HCT116 (cell line): ENCODE results near the gene ADARB1. TPM values are rescaled to one million over a fixed set of nuclear protein-coding genes. Genes with fewer than 3 reads are reported as not detected.
"Not testable (repeated sequence)": the region's sequence is repeated elsewhere in the genome, so short reads cannot be mapped to it uniquely, and the experiment has no call there.

Experiments
- ATAC-seq: fragments of 200-7000 bp; cut with Tn5 transposase; 2 replicates; pipeline ENCODE4 v1.9.1; 2020; ENCODE audit warnings: mild to moderate bottlenecking, moderate library complexity
- BruUV-seq: library from RNA; stranded (reverse); fragments of 400-500 nt; replicated peaks from 2 replicates; lab custom pipeline; 2021; lab: Mats Ljungman, UMichigan
- CTCF ChIA-PET: fragments of 300-600 bp; sonication (Branson Sonifier 250); formaldehyde crosslinking; loops from one replicate; lab custom pipeline; 2021; ENCODE audit warnings: antibody characterized with exemption; lab: Charles Lee
- POLR2A ChIA-PET: fragments of 300-600, 350-600 bp; sonication (Branson Sonifier 250); formaldehyde crosslinking; loops from one replicate; lab custom pipeline; 2021; ENCODE audit warnings: antibody characterized with exemption; lab: Charles Lee
- RAD21 ChIA-PET, 2 experiments: fragments of 300-600 bp; sonication (Branson Sonifier 250); formaldehyde crosslinking; loops; one replicate each; lab custom pipeline; 2023; ENCODE audit warnings: low total read pairs in 2 of 2; ENCODE audit not compliant: uncharacterized antibody in 2 of 2, unreplicated experiment in 2 of 2, low non-redundant PET in 1 of 2; lab: Charles Lee
- DNase-seq: peaks from one replicate; pipeline ENCODE4 v3.0.0-alpha.2; 2010; ENCODE audit warnings: low read depth, low spot score
- H2AFZ ChIP-seq: fragments of 200-600 bp; shearing (Covaris generic), sonication (generic); 2 replicates; pipeline ENCODE4 v1.6.1; 2017; ENCODE audit warnings: low read depth, mixed run types, mixed read lengths, antibody characterized with exemption, low read length; ENCODE audit not compliant: poor library complexity, severe bottlenecking
- H3K27ac ChIP-seq: 2 replicates; pipeline ENCODE4 v1.5.1; 2012; ENCODE audit warnings: low read depth, low read length
- H3K27me3 ChIP-seq: fragments of 200-600 bp; sonication (generic); 2 replicates; pipeline ENCODE4 v1.6.1; 2016; ENCODE audit warnings: mixed run types, low read length, mixed read lengths; ENCODE audit not compliant: insufficient read depth
- H3K36me3 ChIP-seq, 2 experiments: fragments of 200-500 bp in 1 of 2; fragments of 200-600 bp in 1 of 2; sonication (Bioruptor generic) in 1 of 2; sonication (generic) in 1 of 2; 2 replicates each; pipeline versions ENCODE4 v1.5.1 to v1.6.1; 2014 to 2016; ENCODE audit warnings: low read length in 2 of 2, inconsistent platforms in 1 of 2, mixed read lengths in 1 of 2, mixed run types in 1 of 2; ENCODE audit not compliant: insufficient read depth in 2 of 2, control insufficient read depth in 1 of 2
- H3K4me1 ChIP-seq, 2 experiments: fragments of 200-600 bp in 1 of 2; sonication (generic) in 1 of 2; 2 replicates each; pipeline versions ENCODE4 v1.5.1 to v1.6.1; 2012 to 2017; ENCODE audit warnings: low read length in 2 of 2, inconsistent platforms in 1 of 2, mild to moderate bottlenecking in 1 of 2, mixed read lengths in 1 of 2, mixed run types in 1 of 2, moderate library complexity in 1 of 2; ENCODE audit not compliant: insufficient read depth in 2 of 2, control insufficient read depth in 1 of 2
- H3K4me2 ChIP-seq: fragments of 200-600 bp; sonication (generic); 2 replicates; pipeline ENCODE4 v1.6.1; 2017; ENCODE audit warnings: mixed run types, low read length, mixed read lengths
- H3K4me3 ChIP-seq, 2 experiments: fragments of 200-600 bp in 1 of 2; sonication (generic) in 1 of 2; replicated peaks in 1 of 2; 2 replicates each; pipeline ENCODE4 v1.5.1; 2011 to 2016; ENCODE audit warnings: low read length in 2 of 2, control low read depth in 1 of 2, low read depth in 1 of 2, mild to moderate bottlenecking in 1 of 2, mixed read lengths in 1 of 2, mixed run types in 1 of 2
- H3K79me2 ChIP-seq: fragments of 200-600 bp; sonication (generic); 2 replicates; pipeline ENCODE4 v1.6.1; 2017; ENCODE audit warnings: mild to moderate bottlenecking, mixed run types, low read length, moderate library complexity, mixed read lengths; ENCODE audit not compliant: insufficient read depth
- H3K9ac ChIP-seq: fragments of 200-600 bp; sonication (generic); 2 replicates; pipeline ENCODE4 v1.6.1; 2016; ENCODE audit warnings: low read length, mixed read lengths
- H3K9me2 ChIP-seq: fragments of 200-600 bp; sonication (generic), shearing (Covaris generic); 2 replicates; pipeline ENCODE4 v1.6.1; 2017; ENCODE audit warnings: mixed run types, mild to moderate bottlenecking, moderate library complexity; ENCODE audit not compliant: insufficient read depth
- H3K9me3 ChIP-seq, 2 experiments: fragments of 200-500 bp in 1 of 2; fragments of 200-600 bp in 1 of 2; sonication (Bioruptor generic) in 1 of 2; sonication (generic) in 1 of 2; 2 replicates each; pipeline ENCODE4 v1.6.1; 2014 to 2017; ENCODE audit warnings: low read length in 2 of 2, mixed read lengths in 2 of 2, inconsistent platforms in 1 of 2, low read depth in 1 of 2, mild to moderate bottlenecking in 1 of 2, mixed run types in 1 of 2, moderate library complexity in 1 of 2; ENCODE audit not compliant: control insufficient read depth in 1 of 2, insufficient read depth in 1 of 2
- H4K20me1 ChIP-seq: fragments of 200-600 bp; sonication (generic), shearing (Covaris generic); 2 replicates; pipeline ENCODE4 v1.6.1; 2017; ENCODE audit warnings: mixed run types, mild to moderate bottlenecking, moderate library complexity; ENCODE audit not compliant: insufficient read depth
- ZFX ChIP-seq: fragments of 450-650 bp; IDR thresholded peaks from 2 replicates; pipeline ENCODE4 v1.6.1; 2017
- intact Hi-C: fragments of 100-400 bp; cut with micrococcal nuclease; formaldehyde crosslinking; loops from 2 replicates; pipeline ENCODE4 v1.10.0; 2022
- total RNA-seq: library from RNA; stranded (reverse); gene quantifications from one replicate; pipeline ENCODE4 v1.2.1, GENCODE V29; 2021; ENCODE audit not compliant: unreplicated experiment

ADARB1 gene
- total RNA-seq, 1 experiment from 2014 or later, result 13.5 TPM

DNA sequence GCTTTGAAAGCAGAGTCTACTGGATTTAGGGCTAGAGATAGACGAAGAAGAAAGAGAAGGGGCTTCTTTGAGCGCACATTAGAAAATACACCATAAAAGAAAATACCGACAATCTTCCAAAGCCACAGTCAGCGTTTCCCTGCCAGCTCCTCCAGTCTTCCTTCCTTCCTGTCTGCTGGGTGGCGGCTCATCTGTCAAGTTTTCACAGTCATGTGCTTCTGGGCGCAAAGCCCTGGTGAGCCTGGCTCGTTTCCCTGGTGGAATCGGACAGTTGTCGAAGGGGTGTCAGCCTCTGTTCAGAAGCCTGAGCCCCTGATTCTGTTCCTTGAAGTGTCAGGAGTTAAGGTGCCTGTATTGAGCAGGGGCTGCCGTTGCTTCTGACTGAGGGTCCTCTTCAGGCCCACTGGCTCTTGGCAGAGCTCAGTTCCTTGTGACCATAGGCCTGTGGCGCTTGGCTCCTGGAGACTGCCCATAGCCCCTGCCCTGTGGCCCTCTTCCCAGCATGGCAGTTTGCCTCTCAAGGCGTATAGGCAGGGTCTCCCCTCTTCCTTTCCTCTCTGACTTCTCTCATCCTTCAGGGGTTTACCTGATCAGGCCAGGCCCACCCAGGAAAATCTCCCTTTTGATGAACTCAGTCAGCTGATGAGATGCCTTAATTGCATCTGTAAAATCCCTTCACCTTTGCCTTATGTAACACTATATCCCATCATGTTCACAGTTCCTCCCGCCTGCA, 58.6 kb downstream of the ADARB1 start:
- no peaks in the 10 kb centered on the region for H4K20me1 ChIP-seq
- intact Hi-C loops, result loop anchor here (10.0 kb wide), 1 partner anchor 618 kb away; no protein-coding TSS in a partner anchor
- no TSS peak for BruUV-seq

GRCh38 chr21:45133574-45134278, 59.3 kb downstream of the ADARB1 start:
- intact Hi-C loops, result loop anchor here (10.0 kb wide), 1 partner anchor 619 kb away; no protein-coding TSS in a partner anchor
- H3K79me2 ChIP-seq, POLR2A ChIA-PET, H3K9me2 ChIP-seq, DNase-seq, ATAC-seq, H4K20me1 ChIP-seq, H3K4me3 ChIP-seq, H3K27ac ChIP-seq, RAD21 ChIA-PET, H3K27me3 ChIP-seq, H2AFZ ChIP-seq, H3K4me2 ChIP-seq, CTCF ChIA-PET, BruUV-seq, H3K36me3 ChIP-seq, H3K9ac ChIP-seq, H3K9me3 ChIP-seq: not testable (repeated sequence)
- peaks cover 16 to 26% of the 10 kb centered on the region in 2 experiments for H3K4me1 ChIP-seq

More for the DNA sequence above, 58.6 kb downstream of the ADARB1 start:
- Histone ChIP-seq H3K27ac (no peak overlapping the region), H3K9me2 (no peaks in the 10 kb centered on the region), H3K9ac (no peak overlapping the region), H3K27me3 (no peaks in the 10 kb centered on the region), H3K9me3 (no peaks in the 10 kb centered on the region), H3K4me2 (no peak overlapping the region), H3K36me3 (no peaks in the 10 kb centered on the region), H2AFZ (no peak overlapping the region), H3K4me1 (peaks cover 15 to 19% of the 10 kb centered on the region in 2 experiments), H3K79me2 (no peaks in the 10 kb centered on the region), H3K4me3 (no peak overlapping the region)
- ATAC-seq (no peak), DNase-seq (no peak)
- ChIA-PET CTCF (no interaction called here), POLR2A (no interaction called here), RAD21 (no interaction called here)
- TF ChIP-seq ZFX, result no peak
